GM19099 (cell line): ENCODE measurements around the gene VARS2.

Experiments used
- POLR2A ChIP-seq: IDR thresholded peaks from 3 replicates; pipeline ENCODE4 v1.6.1; 2011; ENCODE audit warnings: low read depth; ENCODE audit not compliant: insufficient read length; ENCODE audit errors: extremely low read depth

Gene VARS2

GRCh38 chr6:30882759-30883684 is 31.0 kb upstream of the VARS2 start:
- no peak for TF ChIP-seq POLR2A

- no peak for TF ChIP-seq POLR2A
Observed at GRCh38 chr6:30883685-30884520, 30.1 kb upstream of the VARS2 start, which contains the start of gene DDR1. TSS of gene DDR1 (plus strand) at chr6:30884519. CDS start at chr6:30888730, 4,211 bp downstream.

- TF ChIP-seq POLR2A = no peak
Observed at GRCh38 chr6:30884521-30885480, 29.2 kb upstream of the VARS2 start.

GRCh38 chr6:30885481-30885998 is 28.5 kb upstream of the VARS2 start:
- no peak for TF ChIP-seq POLR2A

GRCh38 chr6:30885999-30886896 is 27.8 kb upstream of the VARS2 start:
- TF ChIP-seq POLR2A = no peak

- TF ChIP-seq POLR2A = no peak
Observed at GRCh38 chr6:30886897-30887255, 27.2 kb upstream of the VARS2 start.

- no peak for TF ChIP-seq POLR2A
Observed at GRCh38 chr6:30887901-30888815, 25.9 kb upstream of the VARS2 start.

- no peak for TF ChIP-seq POLR2A
Observed at GRCh38 chr6:30888816-30889495, 25.1 kb upstream of the VARS2 start.

- no peak for TF ChIP-seq POLR2A
Observed at GRCh38 chr6:30889496-30889885, 24.5 kb upstream of the VARS2 start.

GRCh38 chr6:30889921-30890645 is 24.0 kb upstream of the VARS2 start:
- TF ChIP-seq POLR2A = no peak
